ENCODE measurements around the gene KRTAP29-1.

KRTAP29-1 gene

GRCh38 chr17:41334385-41335305 is 32.0 kb upstream of the KRTAP29-1 start:
- Mint-ChIP-seq H3K27me3 (no peaks in the 10 kb centered on the region), H3K36me3 (ENCODE audit: low read depth) (no peaks in the 10 kb centered on the region), H3K9me3 (no peaks in the 10 kb centered on the region), H3K27ac (no peak overlapping the region), H3K4me1 (peaks cover 39% of the 10 kb centered on the region), H3K4me3 (no peak overlapping the region)
- ATAC-seq: no peak
- DNase-seq: peak; percentile 12

DNA sequence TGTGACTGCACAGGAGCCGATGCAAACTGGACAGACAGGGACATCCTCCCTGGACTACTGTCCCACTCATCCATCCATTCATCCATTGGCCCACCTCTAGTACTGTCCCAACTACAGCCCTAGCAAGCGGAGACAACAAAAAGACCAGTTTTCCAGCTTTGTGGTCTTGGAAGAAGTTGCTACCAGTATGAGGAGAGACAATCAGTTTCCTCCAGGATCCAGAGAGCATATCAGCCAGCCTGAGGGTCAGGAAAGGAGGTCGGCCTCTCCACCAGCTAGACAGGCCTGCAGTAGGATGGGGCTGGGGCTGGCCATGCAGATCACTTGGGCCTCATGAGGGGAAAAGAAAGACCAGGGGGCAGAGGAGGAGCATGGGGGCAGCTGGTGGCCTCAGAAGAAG is 31.2 kb upstream of the KRTAP29-1 start:
- no peaks in the 10 kb centered on the region for H3K36me3 Mint-ChIP-seq (ENCODE audit: low read depth)
- H3K27ac Mint-ChIP-seq: no peak overlapping the region
- H3K4me3 Mint-ChIP-seq: no peak overlapping the region
- ATAC-seq (no peak), DNase-seq (no peak)
- H3K27me3 Mint-ChIP-seq: no peaks in the 10 kb centered on the region
- H3K9me3 Mint-ChIP-seq: no peaks in the 10 kb centered on the region
- H3K4me1 Mint-ChIP-seq: peaks cover 31% of the 10 kb centered on the region

DNA sequence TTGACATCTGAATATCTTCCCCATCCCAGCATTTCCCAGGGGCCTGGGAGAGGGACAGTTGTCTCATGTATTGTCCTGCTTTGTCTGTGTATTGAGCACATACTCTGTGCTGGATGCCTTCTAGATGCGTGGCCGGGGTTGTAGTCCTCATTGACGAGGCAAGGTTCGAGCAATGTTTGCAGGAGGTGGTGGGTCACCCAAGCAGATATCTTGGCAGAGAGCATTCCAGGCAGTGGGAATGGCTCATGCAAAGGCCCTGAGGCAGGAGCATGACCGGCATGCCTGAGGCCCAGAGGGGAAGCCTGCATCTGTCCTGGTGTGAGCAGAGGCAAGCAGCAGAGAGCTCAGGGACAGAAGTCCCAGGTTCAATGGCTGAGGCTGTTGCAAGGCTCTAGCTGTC is 30.4 kb upstream of the KRTAP29-1 start:
- peaks cover 29% of the 10 kb centered on the region for H3K4me1 Mint-ChIP-seq
- no peak overlapping the region for H3K27ac Mint-ChIP-seq
- ATAC-seq (no peak), DNase-seq (no peak)
- no peaks in the 10 kb centered on the region for H3K27me3 Mint-ChIP-seq
- H3K36me3 Mint-ChIP-seq (ENCODE audit: low read depth): no peaks in the 10 kb centered on the region
- H3K4me3 Mint-ChIP-seq: no peak overlapping the region
- H3K9me3 Mint-ChIP-seq: no peaks in the 10 kb centered on the region

- Mint-ChIP-seq H3K27ac (no peak overlapping the region), H3K9me3 (no peaks in the 10 kb centered on the region), H3K27me3 (no peaks in the 10 kb centered on the region), H3K4me1 (peaks cover 29% of the 10 kb centered on the region), H3K36me3 (ENCODE audit: low read depth) (no peaks in the 10 kb centered on the region), H3K4me3 (no peak overlapping the region)
- DNase-seq (no peak), ATAC-seq (no peak)
These were observed 29.6 kb upstream of the KRTAP29-1 start for GRCh38 chr17:41332239-41332638.

DNA sequence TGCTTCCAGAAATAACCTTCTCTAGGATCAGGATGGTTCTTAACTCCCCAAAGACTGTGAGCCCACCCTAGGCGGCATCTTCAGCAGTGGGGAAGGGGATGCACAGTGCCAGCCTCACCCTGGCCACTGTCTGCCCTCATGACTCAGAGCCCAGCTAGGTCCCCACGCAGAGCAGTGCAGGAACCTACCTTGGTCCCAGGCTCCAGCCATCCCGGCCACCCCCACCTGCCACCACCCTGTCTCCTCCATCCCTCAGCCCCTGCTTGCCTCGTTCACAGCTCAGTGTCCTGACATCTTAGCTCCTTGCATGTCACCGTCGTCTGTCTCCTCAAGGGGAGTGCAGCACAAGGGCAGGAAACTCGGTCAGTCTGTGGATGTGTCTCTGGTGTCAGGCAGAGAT is 29.0 kb upstream of the KRTAP29-1 start:
- Mint-ChIP-seq H3K4me3 (no peak overlapping the region), H3K27me3 (no peaks in the 10 kb centered on the region), H3K27ac (no peak overlapping the region), H3K9me3 (no peaks in the 10 kb centered on the region), H3K4me1 (peaks cover 35% of the 10 kb centered on the region), H3K36me3 (ENCODE audit: low read depth) (no peaks in the 10 kb centered on the region)
- no peak for DNase-seq
- no peak for ATAC-seq

DNA sequence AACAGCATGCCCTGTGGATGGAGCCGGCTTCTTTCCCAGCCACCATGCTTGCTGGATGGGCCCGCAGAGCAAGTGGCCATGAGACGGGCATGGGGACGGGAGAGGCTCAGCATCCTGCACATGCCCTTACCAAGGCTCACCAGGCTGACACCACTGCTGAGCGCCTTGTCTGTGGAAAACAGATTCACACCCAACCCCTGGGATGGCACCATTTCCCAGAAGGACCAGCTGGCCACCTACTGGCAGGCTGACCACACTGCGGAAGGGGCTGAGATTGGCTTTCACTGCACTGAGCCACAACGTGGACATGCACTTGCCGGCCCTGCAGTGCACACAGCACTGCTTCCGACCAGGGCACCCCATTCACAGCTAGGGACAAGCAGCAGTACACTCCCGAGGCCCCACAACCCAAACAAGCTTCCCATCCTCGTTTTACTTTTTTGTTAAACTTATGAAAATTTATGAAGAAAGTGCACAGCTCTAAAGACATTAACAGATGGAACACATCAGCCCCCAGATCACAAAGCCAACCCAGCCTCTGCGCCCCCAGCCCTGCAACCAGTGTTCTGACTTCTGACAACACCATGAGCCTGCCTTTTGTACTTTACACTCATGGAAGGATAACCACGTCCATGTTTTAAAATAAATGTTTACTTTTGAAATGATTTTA is 26.8 kb upstream of the KRTAP29-1 start:
- Mint-ChIP-seq H3K27me3 (no peaks in the 10 kb centered on the region), H3K4me3 (no peak overlapping the region), H3K27ac (no peak overlapping the region), H3K4me1 (peaks cover 24% of the 10 kb centered on the region), H3K9me3 (no peaks in the 10 kb centered on the region), H3K36me3 (ENCODE audit: low read depth) (no peaks in the 10 kb centered on the region)
- DNase-seq (peak; percentile 31), ATAC-seq (no peak)

DNA sequence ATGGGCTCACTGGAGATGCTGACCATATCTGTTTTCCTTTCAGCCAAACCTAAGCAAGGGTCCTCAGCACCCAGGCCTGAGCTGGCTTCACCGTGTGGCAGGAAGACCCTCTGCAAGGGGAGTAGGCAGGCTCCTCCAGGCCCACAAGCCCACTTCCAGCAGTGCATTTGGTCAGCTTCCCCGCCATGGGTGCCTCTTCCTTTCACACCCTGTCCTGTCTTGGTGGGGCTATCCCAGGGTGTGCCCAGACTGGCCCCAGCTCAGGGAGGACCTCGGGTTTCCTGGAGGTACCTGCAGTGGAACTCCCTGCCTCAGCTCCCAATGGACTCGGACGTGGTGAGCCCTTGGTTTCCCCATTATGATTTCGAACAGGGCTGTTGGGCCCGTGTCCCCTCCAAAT is 25.6 kb upstream of the KRTAP29-1 start:
- no peak for ATAC-seq
- H3K27me3 Mint-ChIP-seq: no peaks in the 10 kb centered on the region
- peaks cover 24% of the 10 kb centered on the region for H3K4me1 Mint-ChIP-seq

GRCh38 chr17:41327411-41328120 is 24.9 kb upstream of the KRTAP29-1 start:
- no peaks in the 10 kb centered on the region for H3K27me3 Mint-ChIP-seq
- no peak overlapping the region for H3K4me3 Mint-ChIP-seq
- DNase-seq (no peak), ATAC-seq (no peak)
- no peak overlapping the region for H3K27ac Mint-ChIP-seq
- H3K4me1 Mint-ChIP-seq: peaks cover 27% of the 10 kb centered on the region
- no peaks in the 10 kb centered on the region for H3K36me3 Mint-ChIP-seq (ENCODE audit: low read depth)
- no peaks in the 10 kb centered on the region for H3K9me3 Mint-ChIP-seq

More for the DNA sequence above, 25.6 kb upstream of the KRTAP29-1 start:
- no peaks in the 10 kb centered on the region for H3K9me3 Mint-ChIP-seq
- no peak overlapping the region for H3K27ac Mint-ChIP-seq
- DNase-seq: no peak
- no peak overlapping the region for H3K4me3 Mint-ChIP-seq
- no peaks in the 10 kb centered on the region for H3K36me3 Mint-ChIP-seq (ENCODE audit: low read depth)

DNA sequence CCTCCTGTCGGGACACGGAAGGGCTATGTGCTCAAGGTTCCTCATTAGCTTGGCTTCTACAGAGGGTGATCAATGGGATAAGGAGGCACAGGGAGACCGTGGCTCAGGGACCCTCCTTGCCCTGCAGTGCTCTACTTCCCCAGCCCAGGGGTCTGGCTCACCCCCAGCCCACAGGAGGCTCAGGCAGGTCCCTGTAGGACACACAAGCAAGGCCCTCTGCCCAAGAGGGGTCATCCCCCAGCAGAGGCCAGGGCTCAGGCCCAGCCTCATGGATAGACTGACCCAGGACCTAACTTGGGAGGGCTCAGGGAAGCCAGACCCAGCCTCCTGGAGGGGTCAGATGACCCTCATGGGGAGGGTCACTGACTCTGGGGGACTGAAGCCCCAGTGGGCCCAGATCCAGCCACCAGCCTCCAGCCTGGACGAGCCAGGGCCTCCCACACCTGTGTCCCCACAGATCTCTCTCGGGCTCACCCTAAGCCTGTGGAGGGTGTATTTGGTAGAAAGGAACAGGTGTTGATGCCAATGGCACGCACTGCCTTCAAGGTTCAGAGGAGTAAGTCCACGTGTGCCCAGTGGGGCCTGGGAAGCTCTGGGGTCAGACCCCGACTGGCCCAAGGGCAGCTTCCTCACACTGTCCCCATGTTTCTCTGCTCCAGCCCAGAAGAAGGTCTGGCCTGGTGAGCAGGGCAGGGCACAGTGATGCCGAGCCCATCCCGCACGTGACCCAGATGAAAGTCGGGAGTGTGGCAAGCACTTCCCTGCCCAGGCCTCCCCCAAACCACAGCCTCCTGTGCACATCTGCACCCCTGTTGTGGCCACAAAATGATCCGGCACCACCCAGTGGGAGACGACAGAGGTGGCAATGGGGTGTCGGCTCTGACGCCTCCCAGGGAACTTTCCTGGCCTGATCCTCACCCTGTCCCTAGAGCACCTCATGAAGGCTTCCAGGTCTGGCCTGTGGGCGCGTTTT is 23.8 kb upstream of the KRTAP29-1 start:
- no peaks in the 10 kb centered on the region for H3K27me3 Mint-ChIP-seq
- H3K4me1 Mint-ChIP-seq: peaks cover 34% of the 10 kb centered on the region
- ATAC-seq: no peak
- H3K9me3 Mint-ChIP-seq: no peaks in the 10 kb centered on the region
- DNase-seq: no peak
- no peaks in the 10 kb centered on the region for H3K36me3 Mint-ChIP-seq (ENCODE audit: low read depth)
- no peak overlapping the region for H3K4me3 Mint-ChIP-seq
- no peak overlapping the region for H3K27ac Mint-ChIP-seq

DNA sequence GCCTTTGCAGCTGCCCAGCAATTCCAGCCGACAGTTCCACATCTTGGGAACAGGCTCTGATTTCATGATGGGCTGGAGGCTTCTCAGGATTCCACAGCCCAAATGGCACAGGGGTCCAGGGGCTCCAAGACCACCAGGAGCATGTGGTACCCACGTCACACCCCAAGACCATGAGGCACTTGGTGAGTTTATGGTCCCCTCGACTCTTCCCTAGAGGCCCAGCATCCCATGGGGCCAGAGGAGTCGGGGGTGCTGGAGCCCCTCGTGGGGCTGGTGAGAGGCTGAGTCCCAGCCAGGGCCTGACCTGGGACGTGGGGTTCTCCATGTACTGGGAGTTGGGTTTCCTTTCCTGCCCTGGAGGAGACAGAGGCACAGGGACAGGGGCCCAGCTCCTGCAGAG is 23.0 kb upstream of the KRTAP29-1 start:
- Mint-ChIP-seq H3K36me3 (ENCODE audit: low read depth) (no peaks in the 10 kb centered on the region), H3K4me3 (no peak overlapping the region), H3K27ac (no peak overlapping the region), H3K27me3 (no peaks in the 10 kb centered on the region), H3K4me1 (peaks cover 34% of the 10 kb centered on the region), H3K9me3 (no peaks in the 10 kb centered on the region)
- ATAC-seq: no peak
- DNase-seq: no peak

DNA sequence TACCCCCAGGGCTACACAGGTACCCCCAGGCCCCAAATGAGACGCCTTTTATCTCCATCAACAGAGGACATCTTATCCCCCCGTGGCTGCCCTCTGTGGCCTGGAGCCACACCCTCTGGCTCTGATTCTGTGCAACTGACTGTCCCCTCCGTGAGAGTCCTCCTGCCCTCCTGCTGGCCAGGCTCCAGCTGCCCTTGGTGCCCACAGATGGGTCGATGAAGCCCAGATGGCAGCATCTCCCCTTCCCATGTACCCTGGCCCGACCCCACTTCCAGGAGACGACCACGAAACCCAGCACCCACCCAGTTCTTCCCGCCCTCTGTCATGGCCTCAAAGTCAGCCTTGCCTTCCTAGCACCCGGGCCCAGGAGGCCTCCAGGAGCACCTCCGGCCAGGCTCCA is 22.5 kb upstream of the KRTAP29-1 start:
- Mint-ChIP-seq H3K4me3 (no peak overlapping the region), H3K9me3 (peaks cover under 1% of the 10 kb centered on the region), H3K36me3 (ENCODE audit: low read depth) (peaks cover under 1% of the 10 kb centered on the region), H3K27me3 (no peaks in the 10 kb centered on the region), H3K4me1 (peaks cover 34% of the 10 kb centered on the region), H3K27ac (no peak overlapping the region)
- no peak for DNase-seq
- ATAC-seq: no peak

DNA sequence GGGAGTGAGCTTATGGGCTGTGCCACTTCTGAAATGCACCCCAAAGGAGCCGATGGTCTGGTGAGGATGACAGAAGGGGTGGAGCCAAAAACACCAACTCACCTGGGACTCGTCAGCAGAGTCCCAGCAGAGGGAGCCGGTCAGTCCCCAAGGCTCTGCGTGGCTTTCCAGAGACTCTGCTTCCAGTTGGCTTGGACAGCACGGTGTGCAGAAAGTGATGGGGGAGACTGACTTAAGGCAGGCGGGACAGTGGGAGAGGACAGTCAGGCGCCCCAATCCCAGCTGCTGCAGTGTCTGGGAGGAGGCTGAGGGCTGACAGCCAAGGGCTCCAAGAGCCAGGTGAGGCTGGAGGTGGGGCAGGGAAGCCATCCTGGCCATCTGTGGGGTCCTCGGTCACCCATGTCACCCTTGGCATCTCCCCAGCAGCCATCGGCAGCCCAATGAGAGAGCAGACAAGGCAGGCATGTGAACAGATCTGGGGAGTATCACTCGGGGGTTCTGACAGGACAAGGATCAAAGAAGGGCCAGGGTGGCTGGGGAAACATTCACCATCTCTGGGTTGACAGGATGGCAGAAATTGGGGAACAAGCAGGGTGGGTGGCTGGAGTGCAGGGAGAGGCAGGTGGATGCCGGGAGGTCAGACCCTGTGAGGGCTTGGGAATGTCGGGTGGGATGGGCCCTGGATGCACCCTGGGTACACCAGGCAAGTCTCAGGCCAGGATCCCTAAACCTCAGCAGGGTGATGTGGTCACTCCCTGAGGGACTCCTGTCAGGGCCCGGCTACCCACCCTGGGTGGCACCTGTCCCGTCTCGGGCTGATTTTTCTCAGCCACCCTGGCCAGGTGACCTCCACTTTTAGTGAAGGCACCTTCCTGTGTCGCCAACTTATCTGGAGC is 21.8 kb upstream of the KRTAP29-1 start:
- H3K4me3 Mint-ChIP-seq: no peak overlapping the region
- no peaks in the 10 kb centered on the region for H3K27me3 Mint-ChIP-seq
- ATAC-seq: peak; percentile 33
- no peak overlapping the region for H3K27ac Mint-ChIP-seq
- peaks cover 8% of the 10 kb centered on the region for H3K9me3 Mint-ChIP-seq
- H3K36me3 Mint-ChIP-seq (ENCODE audit: low read depth): peaks cover 3% of the 10 kb centered on the region
- peaks cover 34% of the 10 kb centered on the region for H3K4me1 Mint-ChIP-seq
- DNase-seq: peak; percentile 13

All from activated naive CD8-positive, alpha-beta T cell treated with anti-CD3 and anti-CD28 coated beads, Interleukin-2, amount 50 U/mL, for 24 hours (primary cell).